ENCODE results near the gene NEURL1B. TPM values are rescaled to one million over a fixed set of nuclear protein-coding genes. Genes with fewer than 3 reads are reported as not detected.

Gene NEURL1B
- total RNA-seq, 1 donor from 2014 or later, result 9.8 TPM

DNA sequence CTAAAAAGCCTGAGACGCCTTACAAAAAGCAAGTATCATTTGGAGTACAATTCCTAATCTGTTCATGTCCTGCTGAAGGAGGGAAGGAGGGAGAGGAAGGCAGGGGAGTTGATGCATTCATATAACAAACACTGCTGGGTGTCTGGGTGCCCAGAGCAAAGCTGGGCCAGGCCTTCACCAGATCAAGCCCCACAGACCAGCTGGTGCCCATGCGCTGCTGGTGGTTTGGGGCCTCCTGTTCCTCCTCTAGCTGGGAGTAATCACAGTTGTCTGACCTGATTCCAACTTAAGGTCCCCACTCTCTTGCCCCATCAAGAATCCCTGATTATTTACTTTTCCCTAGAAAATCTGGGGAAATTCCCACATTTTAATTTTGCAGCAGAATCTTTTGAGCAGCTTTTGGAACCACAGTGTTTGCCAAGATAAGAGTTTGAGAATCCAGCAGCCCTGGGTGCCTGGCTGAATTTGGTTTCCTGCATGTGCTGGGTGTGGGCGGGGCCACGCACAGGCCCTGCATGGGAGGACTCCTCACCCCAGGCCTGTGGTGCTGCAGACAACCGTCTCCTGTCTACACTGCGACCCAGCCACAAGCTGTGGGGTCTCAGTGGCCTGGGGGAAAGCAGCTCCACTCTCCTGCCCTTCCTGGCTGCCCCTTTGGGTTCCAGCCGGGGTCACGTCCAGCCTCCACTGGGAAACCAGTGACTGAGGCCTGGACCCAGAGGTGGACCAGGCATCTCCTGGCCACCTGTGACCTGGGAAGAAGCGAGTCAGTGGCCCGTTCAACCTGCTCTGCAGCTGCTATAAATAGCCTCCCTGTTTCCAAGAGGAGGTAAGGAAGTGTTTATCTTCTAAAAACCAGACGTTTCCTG, 47.5 kb downstream of the NEURL1B start:
- peaks cover 12% of the 10 kb centered on the region for H3K9me3 Mint-ChIP-seq (ENCODE audit: unreplicated experiment)
- no peak overlapping the region for H3K4me3 Mint-ChIP-seq (ENCODE audit: unreplicated experiment)
- no peak for TF ChIP-seq EZH2 (IDR thresholded peaks at IDR 0.05; ENCODE audit: insufficient read depth, low read length)
- FAIRE-seq (no peak), DNase-seq (ENCODE audit: low read depth) (no peak)
- Histone ChIP-seq H3K9me3 (ENCODE audit: insufficient read depth, low read depth, low read length) (no peaks in the 10 kb centered on the region), H3K79me2 (ENCODE audit: insufficient read depth, low read length) (no peaks in the 10 kb centered on the region), H2AFZ (ENCODE audit: low read depth, low read length) (no peak overlapping the region), H3K27me3 (ENCODE audit: insufficient read depth, low read length) (peaks cover 6% of the 10 kb centered on the region), H3K4me2 (ENCODE audit: low read length) (no peak overlapping the region), H3K4me3 (ENCODE audit: insufficient read depth, low read depth, low read length) (no peak overlapping the region), H3K9ac (ENCODE audit: low read length) (no peak overlapping the region), H3K36me3 (ENCODE audit: insufficient read depth, low read length) (no peaks in the 10 kb centered on the region), H3K4me1 (ENCODE audit: insufficient read depth, low read length) (peaks cover 4% of the 10 kb centered on the region), H4K20me1 (ENCODE audit: insufficient read depth, low read length) (no peaks in the 10 kb centered on the region), H3K27ac (ENCODE audit: low read depth, low read length) (no peak overlapping the region)
- H3K27me3 Mint-ChIP-seq (ENCODE audit: low read depth, unreplicated experiment), result peaks cover 31% of the 10 kb centered on the region
- H3K4me1 Mint-ChIP-seq (ENCODE audit: low read depth, unreplicated experiment), result peaks cover 17% of the 10 kb centered on the region
- peaks cover 16% of the 10 kb centered on the region for H3K36me3 Mint-ChIP-seq (ENCODE audit: low read depth, unreplicated experiment)
- no peak overlapping the region for H3K27ac Mint-ChIP-seq (ENCODE audit: unreplicated experiment)

DNA sequence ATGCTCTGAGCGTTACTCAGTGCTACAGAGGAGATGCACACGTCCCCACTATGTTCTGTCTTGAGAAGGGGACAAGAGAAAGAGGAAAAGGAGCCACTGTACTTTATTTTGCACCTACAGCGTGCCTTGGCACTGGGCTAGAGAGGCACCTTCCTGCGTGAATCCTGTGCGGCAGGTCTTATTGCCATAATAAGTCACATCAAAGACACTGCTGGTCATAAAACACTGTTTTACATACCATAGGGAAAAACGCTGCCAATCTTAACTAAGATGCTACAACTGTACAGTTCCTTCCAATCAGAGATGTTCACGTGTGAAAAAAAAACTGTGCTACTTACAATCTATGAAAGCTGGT, 48.1 kb downstream of the NEURL1B start:
- Histone ChIP-seq H3K4me2 (ENCODE audit: low read length) (no peak overlapping the region), H3K9me3 (ENCODE audit: insufficient read depth, low read depth, low read length) (no peaks in the 10 kb centered on the region), H2AFZ (ENCODE audit: low read depth, low read length) (no peak overlapping the region), H3K27ac (ENCODE audit: low read depth, low read length) (no peak overlapping the region), H3K9ac (ENCODE audit: low read length) (no peak overlapping the region), H3K4me3 (ENCODE audit: insufficient read depth, low read depth, low read length) (no peak overlapping the region), H3K79me2 (ENCODE audit: insufficient read depth, low read length) (no peaks in the 10 kb centered on the region), H3K4me1 (ENCODE audit: insufficient read depth, low read length) (peaks cover 4% of the 10 kb centered on the region), H3K27me3 (ENCODE audit: insufficient read depth, low read length) (peaks cover 5% of the 10 kb centered on the region), H3K36me3 (ENCODE audit: insufficient read depth, low read length) (no peaks in the 10 kb centered on the region), H4K20me1 (ENCODE audit: insufficient read depth, low read length) (no peaks in the 10 kb centered on the region)
- Mint-ChIP-seq H3K4me3 (ENCODE audit: unreplicated experiment) (no peak overlapping the region), H3K9me3 (ENCODE audit: unreplicated experiment) (peaks cover 11% of the 10 kb centered on the region), H3K36me3 (ENCODE audit: low read depth, unreplicated experiment) (peaks cover 15% of the 10 kb centered on the region), H3K4me1 (ENCODE audit: low read depth, unreplicated experiment) (peaks cover 21% of the 10 kb centered on the region), H3K27ac (ENCODE audit: unreplicated experiment) (no peak overlapping the region), H3K27me3 (ENCODE audit: low read depth, unreplicated experiment) (peaks cover 30% of the 10 kb centered on the region)
- TF ChIP-seq EZH2 (IDR thresholded peaks at IDR 0.05; ENCODE audit: insufficient read depth, low read length), result no peak
- TF ChIP-seq, protein P1, sequence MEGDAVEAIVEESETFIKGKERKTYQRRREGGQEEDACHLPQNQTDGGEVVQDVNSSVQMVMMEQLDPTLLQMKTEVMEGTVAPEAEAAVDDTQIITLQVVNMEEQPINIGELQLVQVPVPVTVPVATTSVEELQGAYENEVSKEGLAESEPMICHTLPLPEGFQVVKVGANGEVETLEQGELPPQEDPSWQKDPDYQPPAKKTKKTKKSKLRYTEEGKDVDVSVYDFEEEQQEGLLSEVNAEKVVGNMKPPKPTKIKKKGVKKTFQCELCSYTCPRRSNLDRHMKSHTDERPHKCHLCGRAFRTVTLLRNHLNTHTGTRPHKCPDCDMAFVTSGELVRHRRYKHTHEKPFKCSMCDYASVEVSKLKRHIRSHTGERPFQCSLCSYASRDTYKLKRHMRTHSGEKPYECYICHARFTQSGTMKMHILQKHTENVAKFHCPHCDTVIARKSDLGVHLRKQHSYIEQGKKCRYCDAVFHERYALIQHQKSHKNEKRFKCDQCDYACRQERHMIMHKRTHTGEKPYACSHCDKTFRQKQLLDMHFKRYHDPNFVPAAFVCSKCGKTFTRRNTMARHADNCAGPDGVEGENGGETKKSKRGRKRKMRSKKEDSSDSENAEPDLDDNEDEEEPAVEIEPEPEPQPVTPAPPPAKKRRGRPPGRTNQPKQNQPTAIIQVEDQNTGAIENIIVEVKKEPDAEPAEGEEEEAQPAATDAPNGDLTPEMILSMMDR (IDR thresholded peaks at IDR 0.05; ENCODE audit: insufficient read depth, low read depth, low read length), result no peak
- DNase-seq (ENCODE audit: low read depth), result no peak
- FAIRE-seq, result no peak

GRCh38 chr5:172689801-172690200, 48.7 kb downstream of the NEURL1B start:
- H3K9me3 ChIP-seq (ENCODE audit: insufficient read depth, low read depth, low read length), result no peaks in the 10 kb centered on the region
- H4K20me1 ChIP-seq (ENCODE audit: insufficient read depth, low read length), result no peaks in the 10 kb centered on the region
- Mint-ChIP-seq H3K4me3 (ENCODE audit: unreplicated experiment) (no peak overlapping the region), H3K36me3 (ENCODE audit: low read depth, unreplicated experiment) (peaks cover 9% of the 10 kb centered on the region), H3K27me3 (ENCODE audit: low read depth, unreplicated experiment) (peaks cover 24% of the 10 kb centered on the region), H3K4me1 (ENCODE audit: low read depth, unreplicated experiment) (peaks cover 26% of the 10 kb centered on the region), H3K27ac (ENCODE audit: unreplicated experiment) (no peak overlapping the region), H3K9me3 (ENCODE audit: unreplicated experiment) (peaks cover 7% of the 10 kb centered on the region)
- no peaks in the 10 kb centered on the region for H3K79me2 ChIP-seq (ENCODE audit: insufficient read depth, low read length)
- no peaks in the 10 kb centered on the region for H3K36me3 ChIP-seq (ENCODE audit: insufficient read depth, low read length)
- FAIRE-seq (no peak), DNase-seq (ENCODE audit: low read depth) (no peak)
- H3K9ac ChIP-seq (ENCODE audit: low read length), result no peak overlapping the region
- no peak overlapping the region for H3K4me3 ChIP-seq (ENCODE audit: insufficient read depth, low read depth, low read length)
- no peak overlapping the region for H3K27ac ChIP-seq (ENCODE audit: low read depth, low read length)
- H3K27me3 ChIP-seq (ENCODE audit: insufficient read depth, low read length), result no peaks in the 10 kb centered on the region
- H3K4me1 ChIP-seq (ENCODE audit: insufficient read depth, low read length), result peaks cover 4% of the 10 kb centered on the region
- H3K4me2 ChIP-seq (ENCODE audit: low read length), result no peak overlapping the region
- H2AFZ ChIP-seq (ENCODE audit: low read depth, low read length), result no peak overlapping the region
- no peak for TF ChIP-seq EZH2 (IDR thresholded peaks at IDR 0.05; ENCODE audit: insufficient read depth, low read length)
